HL-60 (cell line): Measurements from ENCODE around the gene COL6A2.

Experiments
- DNase-seq, 2 experiments: peaks; one replicate each; pipeline ENCODE4 v3.0.0-alpha.2; 2010 to 2020; ENCODE audit warnings: low read depth in 1 of 2, low spot score in 1 of 2
- H3K27ac ChIP-seq: fragments of 250-450 bp; sonication (Bioruptor Pico); replicated peaks from 2 replicates; pipeline ENCODE4 v1.5.1; 2020; ENCODE audit warnings: mild to moderate bottlenecking, moderate library complexity
- H3K27me3 ChIP-seq: fragments of 250-450 bp; sonication (Bioruptor Pico); 2 replicates; pipeline ENCODE4 v1.5.1; 2021; ENCODE audit warnings: mild to moderate bottlenecking, moderate library complexity; ENCODE audit not compliant: insufficient read depth, poor library complexity, severe bottlenecking
- H3K4me3 ChIP-seq: replicated peaks from 2 replicates; pipeline ENCODE4 v1.5.1; 2011; ENCODE audit warnings: mild to moderate bottlenecking, control low read depth, low read length; ENCODE audit not compliant: insufficient read depth
- CTCF ChIP-seq: IDR thresholded peaks from one replicate; pipeline ENCODE4 v1.5.1; 2011; ENCODE audit warnings: low read length, control low read depth, inconsistent platforms; ENCODE audit not compliant: insufficient read depth
- GABPA ChIP-seq: IDR thresholded peaks from 2 replicates; pipeline ENCODE4 v1.6.1; 2012; ENCODE audit warnings: low read depth
- POLR2AphosphoS5 ChIP-seq: IDR thresholded peaks from 2 replicates; pipeline ENCODE4 v1.6.1; 2012; ENCODE audit warnings: low read depth
- SPI1 ChIP-seq: IDR thresholded peaks from 2 replicates; pipeline ENCODE4 v1.6.1; 2012; ENCODE audit warnings: low read depth, mild to moderate bottlenecking, borderline replicate concordance
- TF ChIP-seq, protein P1 (sequence below): IDR thresholded peaks from 2 replicates; pipeline ENCODE4 v1.6.1; 2012; ENCODE audit warnings: low read depth; ENCODE audit not compliant: insufficient replicate concordance

The COL6A2 gene

DNA sequence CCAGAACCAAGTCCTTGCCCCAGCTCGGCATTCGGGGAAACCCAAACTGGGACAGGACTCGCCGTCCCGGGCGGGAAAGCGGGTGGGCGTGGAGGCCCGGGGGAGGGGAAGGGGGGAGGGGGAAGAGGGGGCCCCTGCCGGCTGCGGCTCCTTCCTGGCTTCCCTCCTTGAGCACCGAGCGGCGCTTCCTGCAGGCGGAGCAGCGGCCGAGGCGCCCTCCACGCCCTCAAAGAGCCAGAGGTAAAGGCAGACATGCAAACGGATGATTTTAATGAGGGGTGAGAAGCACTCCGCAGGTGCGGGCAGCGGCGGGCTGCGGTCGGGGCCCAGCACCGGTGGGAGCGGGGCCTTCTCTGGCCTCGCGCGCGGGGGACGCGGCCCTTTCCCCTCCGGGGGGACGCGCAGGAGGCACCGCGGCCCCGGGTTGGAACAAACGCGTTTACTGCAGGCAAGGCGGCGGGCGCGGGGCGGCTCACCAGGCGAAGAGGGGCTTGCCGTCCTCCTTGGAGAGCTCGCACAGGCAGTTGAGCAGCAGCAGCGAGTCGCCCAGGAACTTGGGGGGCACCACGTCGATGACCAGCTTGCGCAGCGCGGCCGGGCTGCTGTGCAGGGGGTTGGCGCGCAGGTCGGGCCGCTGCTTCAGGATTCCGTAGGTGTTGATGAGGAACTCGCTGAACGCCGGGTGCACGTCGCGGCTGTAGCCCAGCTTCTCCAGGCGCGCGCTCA lies 63.2 kb downstream of the COL6A2 start:
- no peak for TF ChIP-seq POLR2AphosphoS5
- no peak for TF ChIP-seq GABPA
- TF ChIP-seq SPI1 = no peak
- no peak for TF ChIP-seq CTCF
- TF ChIP-seq, protein P1, sequence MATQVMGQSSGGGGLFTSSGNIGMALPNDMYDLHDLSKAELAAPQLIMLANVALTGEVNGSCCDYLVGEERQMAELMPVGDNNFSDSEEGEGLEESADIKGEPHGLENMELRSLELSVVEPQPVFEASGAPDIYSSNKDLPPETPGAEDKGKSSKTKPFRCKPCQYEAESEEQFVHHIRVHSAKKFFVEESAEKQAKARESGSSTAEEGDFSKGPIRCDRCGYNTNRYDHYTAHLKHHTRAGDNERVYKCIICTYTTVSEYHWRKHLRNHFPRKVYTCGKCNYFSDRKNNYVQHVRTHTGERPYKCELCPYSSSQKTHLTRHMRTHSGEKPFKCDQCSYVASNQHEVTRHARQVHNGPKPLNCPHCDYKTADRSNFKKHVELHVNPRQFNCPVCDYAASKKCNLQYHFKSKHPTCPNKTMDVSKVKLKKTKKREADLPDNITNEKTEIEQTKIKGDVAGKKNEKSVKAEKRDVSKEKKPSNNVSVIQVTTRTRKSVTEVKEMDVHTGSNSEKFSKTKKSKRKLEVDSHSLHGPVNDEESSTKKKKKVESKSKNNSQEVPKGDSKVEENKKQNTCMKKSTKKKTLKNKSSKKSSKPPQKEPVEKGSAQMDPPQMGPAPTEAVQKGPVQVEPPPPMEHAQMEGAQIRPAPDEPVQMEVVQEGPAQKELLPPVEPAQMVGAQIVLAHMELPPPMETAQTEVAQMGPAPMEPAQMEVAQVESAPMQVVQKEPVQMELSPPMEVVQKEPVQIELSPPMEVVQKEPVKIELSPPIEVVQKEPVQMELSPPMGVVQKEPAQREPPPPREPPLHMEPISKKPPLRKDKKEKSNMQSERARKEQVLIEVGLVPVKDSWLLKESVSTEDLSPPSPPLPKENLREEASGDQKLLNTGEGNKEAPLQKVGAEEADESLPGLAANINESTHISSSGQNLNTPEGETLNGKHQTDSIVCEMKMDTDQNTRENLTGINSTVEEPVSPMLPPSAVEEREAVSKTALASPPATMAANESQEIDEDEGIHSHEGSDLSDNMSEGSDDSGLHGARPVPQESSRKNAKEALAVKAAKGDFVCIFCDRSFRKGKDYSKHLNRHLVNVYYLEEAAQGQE = no peak
- Histone ChIP-seq H3K4me3 (no peak overlapping the region), H3K27ac (no peak overlapping the region), H3K27me3 (no peaks in the 10 kb centered on the region)
- no peak for DNase-seq

DNA sequence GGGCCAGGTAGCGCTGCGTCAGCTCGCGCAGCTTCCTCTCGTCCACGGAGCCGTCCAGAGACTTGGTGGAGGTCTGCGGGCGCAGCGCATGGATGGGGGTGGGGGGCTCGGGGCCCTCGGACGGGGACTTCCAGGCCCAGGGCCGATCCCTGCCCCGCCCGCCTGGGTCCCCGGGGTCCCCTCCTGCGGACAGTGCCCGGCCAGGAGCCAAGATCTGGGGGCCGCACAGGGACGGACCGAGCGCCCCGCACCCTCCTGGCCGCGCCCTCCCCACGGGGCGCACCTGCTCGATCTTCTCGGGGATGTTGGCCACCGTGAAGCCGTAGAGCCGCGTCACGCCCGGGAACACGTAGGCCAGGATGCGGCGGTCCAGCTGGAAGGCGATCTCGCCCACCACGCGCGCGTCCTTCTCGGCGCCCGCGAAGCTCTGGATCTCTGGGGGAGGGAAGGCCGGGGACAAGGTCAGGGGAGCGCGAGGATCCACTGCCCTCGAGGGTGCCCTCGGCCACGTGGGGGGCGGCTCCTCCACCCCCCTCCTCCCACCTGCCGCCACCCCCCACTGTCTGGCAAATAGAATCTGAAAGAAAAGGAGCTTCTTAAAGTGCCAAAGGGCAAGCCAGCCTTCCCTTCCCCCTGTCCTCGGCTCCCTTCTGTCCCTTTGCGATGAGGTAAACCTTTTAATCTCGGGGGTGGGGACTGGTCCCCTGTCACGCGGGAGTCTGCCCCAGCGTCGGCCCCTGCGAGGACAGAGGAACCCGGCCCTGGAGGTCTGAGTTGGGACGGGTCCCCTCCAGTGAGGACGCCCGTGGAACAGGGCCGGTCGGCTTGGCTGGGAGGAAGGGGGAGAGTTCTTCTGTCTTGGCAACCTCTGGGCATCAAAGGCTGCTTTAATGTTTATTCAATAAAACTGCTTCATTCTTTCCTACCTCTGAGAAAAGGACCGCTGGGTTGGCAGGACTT lies 64.0 kb downstream of the COL6A2 start:
- TF ChIP-seq POLR2AphosphoS5 (no peak), SPI1 (no peak), CTCF (no peak)
- TF ChIP-seq, protein P1 = no peak
- no peak overlapping the region for H3K4me3 ChIP-seq
- no peaks in the 10 kb centered on the region for H3K27me3 ChIP-seq
- H3K27ac ChIP-seq = no peak overlapping the region
- no peak for DNase-seq

GRCh38 chr21:46163380-46163779 lies 65.5 kb downstream of the COL6A2 start:
- H3K27me3 ChIP-seq = no peaks in the 10 kb centered on the region
- no peak for DNase-seq
- H3K27ac ChIP-seq = no peak overlapping the region
- H3K4me3 ChIP-seq = no peak overlapping the region
- TF ChIP-seq POLR2AphosphoS5 (no peak), GABPA (no peak)
- TF ChIP-seq, protein P1 = no peak
